HG02973 (cell line): Measurements from ENCODE around the gene LRCOL1.

Experiments
- ATAC-seq: cut with Tn5 transposase; IDR thresholded peaks from one replicate; pipeline ENCODE4 v1.9.1; 2021; ENCODE audit warnings: moderate library complexity; ENCODE audit not compliant: unreplicated experiment

Gene LRCOL1

GRCh38 chr12:132620113-132620898 is 9.9 kb upstream of the LRCOL1 start:
- ATAC-seq = no peak

- no peak for ATAC-seq
Observed at GRCh38 chr12:132619386-132620112, 9.2 kb upstream of the LRCOL1 start.

DNA sequence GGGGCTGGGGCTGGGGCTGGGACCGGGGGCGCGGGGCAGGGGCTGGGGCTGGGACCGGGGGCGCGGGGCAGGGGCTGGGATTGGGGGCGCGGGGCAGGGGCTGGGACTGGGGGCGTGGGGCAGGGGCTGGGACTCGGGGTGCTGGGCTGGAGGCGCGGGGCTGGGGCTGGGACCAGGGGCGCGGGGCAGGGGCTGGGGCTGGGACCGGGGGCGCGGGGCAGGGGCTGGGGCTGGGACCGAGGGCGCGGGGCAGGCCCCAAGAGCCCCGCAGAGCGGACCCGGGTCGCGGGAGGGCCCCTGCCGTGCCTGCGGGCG is 8.6 kb upstream of the LRCOL1 start:
- no peak for ATAC-seq

DNA sequence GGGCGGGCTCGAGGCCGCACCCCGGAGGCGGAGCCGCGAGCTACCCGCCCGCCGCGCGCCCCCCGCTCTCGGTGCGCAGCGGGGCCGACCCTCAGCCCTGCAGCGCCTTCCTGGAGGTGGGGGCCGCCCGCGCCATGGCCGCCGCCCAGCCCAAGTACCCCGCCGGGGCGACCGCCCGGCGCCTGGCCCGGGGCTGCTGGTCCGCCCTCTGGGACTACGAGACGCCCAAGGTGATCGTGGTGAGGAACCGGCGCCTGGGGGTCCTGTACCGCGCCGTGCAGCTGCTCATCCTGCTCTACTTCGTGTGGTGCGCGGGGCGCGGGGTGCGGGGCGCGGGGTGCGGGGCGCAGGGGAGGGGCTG is 8.3 kb upstream of the LRCOL1 start, which contains the start of gene P2RX2:
Gene P2RX2 (plus strand): TSS at position 94 of the 361 bp plus-strand sequence. CDS start 41 bp downstream, at position 135.
- no peak for ATAC-seq

- no peak for ATAC-seq
Observed at GRCh38 chr12:132617822-132618682, 7.7 kb upstream of the LRCOL1 start.

- ATAC-seq = no peak
Observed at GRCh38 chr12:132617135-132617701, 6.8 kb upstream of the LRCOL1 start.

- no peak for ATAC-seq
Observed at GRCh38 chr12:132615579-132616038, 5.2 kb upstream of the LRCOL1 start.

DNA sequence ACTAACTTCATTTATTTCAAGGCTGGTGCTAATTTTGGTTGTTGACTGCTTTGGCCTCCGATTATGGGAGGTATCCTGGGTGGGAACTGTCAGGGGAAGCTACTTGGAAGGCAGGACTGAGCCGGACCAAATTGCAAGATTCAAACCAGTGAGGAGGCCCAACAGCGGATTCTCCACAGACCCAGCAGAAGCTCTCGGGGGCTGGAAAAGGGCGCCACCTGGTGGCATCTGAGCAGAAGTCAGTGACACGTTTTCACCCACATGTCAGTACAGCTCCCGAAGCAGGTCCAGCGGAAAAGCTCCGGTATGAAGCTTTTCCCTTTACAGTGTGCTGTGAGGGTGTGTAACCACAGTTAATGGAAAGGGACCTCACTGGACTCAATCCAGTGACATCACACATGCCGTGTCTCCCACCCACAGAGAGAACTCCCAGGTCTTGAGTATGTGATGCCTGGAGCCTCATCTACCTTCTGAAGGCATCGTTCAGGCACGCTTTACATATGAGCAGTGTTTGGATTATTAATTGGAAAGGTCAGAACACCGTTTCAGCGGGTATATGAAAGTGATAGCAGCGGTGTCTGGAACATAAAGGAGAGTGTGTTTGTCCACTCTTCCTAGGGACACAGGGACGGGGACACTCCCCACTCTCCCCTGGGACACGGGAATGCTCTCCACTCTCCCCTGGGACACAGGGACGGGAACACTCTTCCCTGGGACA is 4.6 kb upstream of the LRCOL1 start:
- peak; percentile 69 for ATAC-seq

DNA sequence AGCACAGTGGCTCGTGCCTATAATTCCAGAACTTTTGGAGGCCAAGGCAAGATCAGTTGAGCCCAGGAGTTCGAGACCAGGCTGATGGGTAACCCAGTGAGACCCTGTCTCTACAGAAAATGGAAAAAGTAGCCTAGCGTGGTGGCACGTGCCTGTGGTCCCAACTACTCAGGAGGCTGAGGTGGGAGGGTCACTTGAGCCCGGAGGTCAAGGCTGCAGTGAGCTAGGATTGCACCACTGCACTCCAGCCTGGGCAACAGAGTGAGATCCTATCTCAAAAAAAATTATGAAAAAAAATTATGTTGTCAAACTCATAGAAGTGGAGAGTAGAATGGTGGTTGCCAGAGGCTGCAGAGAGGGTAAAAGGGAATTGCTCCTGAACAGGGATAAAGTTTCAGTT is 3.6 kb upstream of the LRCOL1 start:
- ATAC-seq = no peak

DNA sequence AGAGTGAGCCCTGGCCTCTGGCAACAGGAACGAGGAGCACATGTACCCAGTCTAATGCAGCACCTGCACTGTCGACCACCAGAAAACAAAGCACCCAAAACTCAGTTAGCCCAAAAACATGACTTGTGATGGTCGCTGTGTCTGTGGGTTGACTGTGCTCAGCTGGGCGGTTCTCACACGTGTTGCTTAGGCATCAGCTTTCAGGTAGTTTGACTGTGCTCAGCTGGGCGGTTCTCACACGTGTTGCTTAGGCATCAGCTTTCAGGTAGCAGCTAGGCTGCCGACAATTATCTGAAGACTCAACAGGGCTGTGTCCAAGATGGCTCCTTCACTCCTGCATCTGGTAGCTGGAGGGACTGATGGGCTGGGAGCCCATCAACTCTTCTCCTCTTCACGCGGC is 1.2 kb upstream of the LRCOL1 start:
- no peak for ATAC-seq

DNA sequence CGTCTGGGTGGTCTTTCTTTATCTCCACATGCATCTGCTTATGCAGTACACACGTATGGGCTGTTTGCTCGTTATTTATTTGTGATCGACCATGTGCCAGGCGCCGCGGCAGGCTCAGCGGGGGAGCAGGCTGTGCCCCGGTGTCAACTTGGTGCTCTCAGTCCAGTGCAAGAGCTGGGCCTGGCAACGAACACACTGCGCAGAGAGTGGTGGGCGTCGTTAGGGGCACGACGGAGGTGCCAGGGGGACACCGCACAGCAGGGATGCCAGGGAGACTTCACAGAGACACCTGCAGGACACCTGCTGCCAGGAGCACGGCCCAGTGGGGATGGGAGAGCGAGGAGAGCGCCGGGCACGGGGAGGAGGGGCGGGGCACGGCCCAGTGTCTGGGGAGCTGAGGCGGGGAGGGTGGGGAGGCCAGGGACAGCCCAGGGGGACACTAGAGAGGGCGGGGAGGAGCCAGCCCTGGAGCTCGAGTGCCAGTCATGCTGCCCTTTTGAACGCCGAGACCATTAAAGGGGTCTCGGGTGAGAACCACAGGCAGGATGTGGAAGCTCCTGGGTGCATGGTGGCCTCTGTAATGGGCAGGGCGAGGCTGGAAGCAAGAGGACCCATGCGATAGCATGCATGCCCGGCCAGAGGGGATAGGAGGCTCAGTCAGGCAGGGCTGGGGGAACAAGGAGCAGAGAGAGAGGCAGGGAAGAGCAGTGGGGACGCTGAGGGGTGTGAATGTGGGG is 652 bp upstream of the LRCOL1 start:
- no peak for ATAC-seq

DNA sequence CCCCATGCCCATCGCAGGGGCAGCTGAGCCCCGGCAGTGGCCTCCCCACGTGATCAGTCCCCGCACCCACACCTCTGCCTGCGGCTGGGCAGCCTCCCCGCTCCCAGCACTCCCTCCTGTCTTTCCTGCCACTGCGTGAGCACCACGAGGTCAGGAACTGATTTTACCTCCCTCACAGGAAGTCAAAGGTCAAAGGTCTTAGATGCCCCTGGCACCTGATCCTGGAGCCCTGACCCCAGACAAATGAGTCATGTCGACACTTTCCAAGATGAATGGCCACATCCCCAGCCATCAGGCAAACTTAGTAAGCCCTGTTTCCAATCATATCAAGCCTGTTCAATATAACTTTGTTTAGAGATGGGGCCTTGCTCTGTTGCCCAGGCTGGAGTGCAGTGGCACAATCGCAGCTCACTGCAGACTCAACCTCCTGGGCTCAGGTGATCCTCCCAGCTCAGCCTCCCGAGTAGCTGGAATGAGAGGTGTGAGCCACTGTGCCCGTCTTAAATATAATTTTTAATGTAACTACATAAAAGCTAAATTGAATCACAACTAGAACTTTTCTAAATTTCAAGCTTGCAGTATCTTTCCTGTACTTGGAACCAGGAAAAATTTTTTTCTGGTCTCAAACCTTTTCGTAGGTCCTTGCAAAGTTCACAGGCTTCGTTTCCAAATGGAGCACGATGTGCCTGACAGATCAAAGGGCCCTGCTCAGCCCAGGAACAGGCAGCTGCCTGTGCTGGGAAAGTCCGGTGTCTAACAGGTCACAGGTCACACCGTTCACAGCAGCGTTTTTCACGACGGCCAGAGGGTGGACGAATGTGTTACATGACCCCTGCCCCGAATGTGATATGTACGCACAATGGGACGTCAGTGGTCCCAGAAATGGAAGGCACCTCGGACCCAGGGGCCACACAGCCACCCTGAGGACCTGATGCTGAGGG is 1.9 kb downstream of the LRCOL1 start:
- ATAC-seq = no peak

- no peak for ATAC-seq
Observed at GRCh38 chr12:132606927-132607326, 3.5 kb downstream of the LRCOL1 start.

DNA sequence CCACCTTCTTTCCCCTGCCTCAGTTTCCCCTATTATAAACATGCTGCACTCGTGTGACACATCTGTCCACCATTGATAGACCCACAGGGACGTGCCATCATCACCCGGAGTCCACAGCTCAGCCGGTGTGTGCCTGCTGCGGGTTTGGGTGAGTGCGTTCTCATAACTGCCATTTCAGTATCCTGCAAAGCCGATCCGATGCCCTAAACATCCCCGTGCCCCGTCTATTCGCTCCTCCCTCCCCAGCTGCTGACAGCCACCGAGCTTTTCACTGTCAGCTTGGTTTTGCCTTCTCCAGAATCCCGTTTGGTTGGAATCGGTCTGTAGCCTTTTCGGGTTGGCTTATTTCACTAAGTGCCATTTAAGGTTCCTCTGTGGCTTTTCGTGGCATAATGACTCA is 3.9 kb downstream of the LRCOL1 start:
- ATAC-seq = no peak

DNA sequence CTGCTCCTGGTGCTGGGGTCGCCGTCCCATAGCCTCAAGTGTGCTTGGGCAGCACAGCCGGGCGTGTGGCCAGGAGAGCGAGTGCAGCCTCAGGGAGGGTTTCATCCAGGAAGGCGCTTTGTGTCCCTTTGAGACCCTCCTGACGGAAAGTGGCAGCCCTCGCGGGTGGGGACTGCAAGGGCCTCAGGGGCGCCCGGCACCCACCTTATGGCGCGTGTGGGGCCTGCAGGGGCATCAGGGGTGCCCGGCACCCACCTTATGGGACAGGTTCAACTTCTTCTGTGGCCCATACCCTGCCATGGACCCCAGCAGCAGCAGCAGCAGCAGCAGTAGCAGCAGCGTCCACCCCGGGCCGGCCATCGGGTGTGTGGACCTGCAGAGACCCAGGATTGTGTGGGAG is 4.5 kb downstream of the LRCOL1 start:
- no peak for ATAC-seq

DNA sequence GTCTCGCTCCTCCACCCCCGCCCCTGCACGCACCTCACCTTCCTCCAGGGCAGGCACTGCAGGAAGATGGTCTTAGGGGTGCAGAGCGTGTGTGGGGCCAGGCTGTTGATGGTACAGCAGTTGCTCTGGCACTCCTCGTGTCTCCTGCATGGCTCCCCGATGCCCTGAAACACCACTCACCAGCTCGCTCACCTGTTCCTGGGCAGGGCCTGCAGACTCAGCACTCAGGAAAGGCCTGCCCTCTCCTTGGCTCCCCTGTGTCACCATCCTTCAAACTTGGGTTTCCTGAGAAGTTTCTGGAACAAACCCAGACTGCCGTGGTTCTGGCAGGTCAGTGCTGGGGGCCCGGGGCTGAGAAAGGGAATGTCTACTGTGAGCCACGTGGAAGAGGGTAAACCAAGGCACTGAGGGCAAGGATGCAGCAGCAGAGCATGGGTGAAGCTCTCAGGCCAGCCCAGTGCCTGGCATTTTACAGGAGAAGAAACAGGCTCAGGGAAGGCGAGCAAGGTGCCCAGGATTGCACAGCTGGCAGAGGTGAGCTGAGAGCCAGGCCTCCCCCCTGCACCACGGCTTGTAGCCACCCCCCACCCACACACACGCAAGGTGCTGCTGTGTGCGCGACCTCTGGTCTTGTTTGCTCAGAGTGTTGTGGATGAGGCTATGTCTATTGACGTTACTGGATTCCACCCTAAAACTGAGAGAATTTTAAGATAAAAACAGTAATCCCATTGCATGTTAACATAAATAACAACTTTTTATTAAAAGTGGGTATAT is 5.5 kb downstream of the LRCOL1 start:
- no peak for ATAC-seq

- ATAC-seq = no peak
Observed at GRCh38 chr12:132604151-132604618, 6.2 kb downstream of the LRCOL1 start.
